AG10803 (cell line): ENCODE results near the gene MAIP1.

Experiments used
- DNase-seq: peaks from one replicate; pipeline ENCODE4 v3.0.0; 2010; ENCODE audit warnings: low read depth
- H3K4me3 ChIP-seq: 2 replicates; pipeline ENCODE4 v1.5.1; 2011; ENCODE audit warnings: mild to moderate bottlenecking, low read length, control low read depth
- CTCF ChIP-seq: conservative IDR thresholded peaks from 2 replicates; pipeline ENCODE4 v1.5.1; 2011; ENCODE audit warnings: mild to moderate bottlenecking, low read length, control low read depth, inconsistent platforms

MAIP1 gene

GRCh38 chr2:199994896-199995295, 39.5 kb downstream of the MAIP1 start:
- TF ChIP-seq CTCF: no peak
- no peak for DNase-seq
- no peak overlapping the region for H3K4me3 ChIP-seq

- H3K4me3 ChIP-seq: no peak overlapping the region
- no peak for DNase-seq
Measured at GRCh38 chr2:199997296-199997695, 41.9 kb downstream of the MAIP1 start.

GRCh38 chr2:199999166-199999565, 43.8 kb downstream of the MAIP1 start:
- DNase-seq: no peak
- no peak overlapping the region for H3K4me3 ChIP-seq
- TF ChIP-seq CTCF: no peak

More at GRCh38 chr2:199997296-199997695, 41.9 kb downstream of the MAIP1 start:
- no peak for TF ChIP-seq CTCF

GRCh38 chr2:200000444-200001163, 45.2 kb downstream of the MAIP1 start:
- no peak for DNase-seq
- TF ChIP-seq CTCF: no peak
- H3K4me3 ChIP-seq: no peak overlapping the region

- TF ChIP-seq CTCF: no peak
- no peak for DNase-seq
- no peak overlapping the region for H3K4me3 ChIP-seq
Measured at GRCh38 chr2:200003444-200003843, 48.1 kb downstream of the MAIP1 start.

GRCh38 chr2:200005675-200006074, 50.3 kb downstream of the MAIP1 start:
- H3K4me3 ChIP-seq: no peak overlapping the region
- TF ChIP-seq CTCF: no peak
- DNase-seq: no peak

- no peak overlapping the region for H3K4me3 ChIP-seq
- peak; percentile 44 for DNase-seq
- TF ChIP-seq CTCF: no peak
Measured at GRCh38 chr2:200007306-200007705, 51.9 kb downstream of the MAIP1 start.
